ENCODE data around the gene PLCB3. TPM values are rescaled to one million over a fixed set of nuclear protein-coding genes. Genes with fewer than 3 reads are reported as not detected.
A peak's percentile ranks its signal among the peaks of the same experiment; 100 is the strongest.
"Not testable (repeated sequence)": the region's sequence is repeated elsewhere in the genome, so short reads cannot be mapped to it uniquely, and the experiment has no call there.

The PLCB3 gene
- total RNA-seq, 1 donor from 2014 or later = 23.6 TPM

DNA sequence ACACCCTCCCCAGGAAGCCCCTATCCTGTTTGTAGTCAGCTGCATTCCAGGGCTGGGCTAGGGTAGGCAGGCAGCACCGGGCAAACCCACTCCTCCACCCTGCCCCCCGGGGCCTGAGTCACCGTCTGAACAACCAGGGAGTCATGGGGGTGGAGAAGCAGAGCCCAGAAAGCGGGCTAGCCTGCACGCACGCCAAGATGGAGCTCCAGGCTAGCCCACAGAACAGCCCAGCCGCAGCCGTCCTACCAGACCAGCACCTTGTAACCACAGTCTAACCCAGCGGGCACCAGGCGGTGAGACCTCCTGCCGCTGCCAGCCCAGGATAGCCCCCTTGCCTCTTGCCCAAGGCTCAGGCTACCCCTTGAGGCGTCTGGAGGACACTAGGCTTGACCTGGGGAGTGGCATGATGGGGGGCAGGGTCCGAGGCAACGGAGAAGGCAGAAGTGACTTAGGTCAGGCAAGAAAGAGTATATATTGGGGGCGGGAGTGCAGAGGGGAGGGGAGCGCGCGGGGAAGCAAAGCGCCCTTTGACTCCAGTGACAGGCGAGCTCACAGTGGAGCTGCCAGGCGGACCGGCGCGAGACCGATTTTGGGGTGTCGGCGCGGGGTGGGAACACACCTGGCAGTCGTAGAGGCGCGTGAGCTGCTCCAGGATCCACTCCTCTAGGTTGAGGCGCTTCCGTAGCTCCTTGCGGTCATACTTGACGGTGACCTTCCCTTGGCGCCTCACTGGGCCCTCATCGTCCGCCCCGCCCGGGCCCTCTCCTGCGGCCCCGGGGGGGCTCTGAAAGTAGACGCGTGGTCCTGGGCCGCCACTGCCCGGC lies 5.3 kb upstream of the PLCB3 start:
- no peak for ATAC-seq
- intact Hi-C loops (cut with DNase I) = no loop called here
- peak; percentile 82 for DNase-seq (ENCODE audit: low spot score)

DNA sequence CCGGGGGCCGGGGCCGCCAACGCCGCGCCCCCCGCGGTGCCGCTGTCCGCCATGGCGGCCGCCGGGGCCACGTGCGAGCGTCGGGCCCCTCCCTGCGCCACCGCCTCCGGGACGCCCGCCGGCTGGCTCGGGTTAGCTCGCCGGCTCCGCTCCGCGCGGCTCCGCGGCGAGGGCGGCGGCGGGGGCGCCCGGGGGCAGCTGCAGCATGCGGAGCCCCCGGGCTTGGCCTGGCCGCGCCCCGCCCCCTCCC lies 4.8 kb upstream of the PLCB3 start:
- intact Hi-C loops (cut with DNase I); ATAC-seq; DNase-seq (ENCODE audit: low spot score): not testable (repeated sequence)

DNA sequence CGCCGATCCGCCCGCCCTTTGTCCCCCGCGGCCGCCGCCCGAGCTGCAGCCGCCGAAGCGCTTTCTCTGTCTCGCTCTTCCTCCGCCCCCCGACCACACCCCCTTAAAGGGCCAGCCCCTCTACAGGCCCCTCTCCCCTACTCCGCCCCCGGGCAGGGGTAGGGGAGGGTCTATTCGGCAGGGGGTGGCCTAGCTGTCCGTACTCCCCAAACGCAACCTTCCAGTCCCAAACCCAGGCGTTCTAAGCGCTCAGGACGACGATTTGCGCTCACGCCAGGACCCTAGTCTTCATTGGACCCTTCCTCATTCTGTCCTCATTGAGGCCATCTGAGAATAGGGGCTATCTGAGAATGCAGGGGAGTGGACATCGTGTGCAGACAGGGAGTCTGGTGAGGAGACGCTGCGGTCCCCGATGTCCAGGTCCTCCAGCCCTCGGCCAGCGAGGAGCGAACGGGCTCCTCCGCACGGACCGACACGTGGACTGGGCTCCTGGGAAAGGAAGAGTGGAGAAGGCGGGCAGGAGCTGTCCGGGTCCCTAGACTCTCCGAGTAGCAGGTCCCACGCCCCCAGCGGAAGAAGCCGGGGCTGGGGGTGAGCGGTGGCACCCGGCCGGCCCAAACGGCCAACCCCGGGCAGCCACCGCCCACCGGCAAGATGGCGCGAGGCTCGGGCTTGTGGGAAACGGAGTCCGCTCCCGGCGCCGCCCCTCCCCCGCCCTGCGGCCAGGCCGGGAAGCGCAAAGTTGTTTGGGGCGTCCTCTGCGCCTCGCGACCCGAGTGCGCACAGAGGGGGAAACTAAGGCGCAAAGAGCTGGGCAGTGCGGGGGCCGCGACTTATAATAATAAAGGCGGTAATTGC lies 4.2 kb upstream of the PLCB3 start, which contains the start of gene PPP1R14B:
Gene PPP1R14B (minus strand): TSS at position 73 of the 858 bp plus-strand sequence. CDS start 270 bp downstream, outside the sequence.
- intact Hi-C loops (cut with DNase I) = no loop called here
- DNase-seq (ENCODE audit: low spot score) = peak; percentile 92
- ATAC-seq = peak; percentile 80

DNA sequence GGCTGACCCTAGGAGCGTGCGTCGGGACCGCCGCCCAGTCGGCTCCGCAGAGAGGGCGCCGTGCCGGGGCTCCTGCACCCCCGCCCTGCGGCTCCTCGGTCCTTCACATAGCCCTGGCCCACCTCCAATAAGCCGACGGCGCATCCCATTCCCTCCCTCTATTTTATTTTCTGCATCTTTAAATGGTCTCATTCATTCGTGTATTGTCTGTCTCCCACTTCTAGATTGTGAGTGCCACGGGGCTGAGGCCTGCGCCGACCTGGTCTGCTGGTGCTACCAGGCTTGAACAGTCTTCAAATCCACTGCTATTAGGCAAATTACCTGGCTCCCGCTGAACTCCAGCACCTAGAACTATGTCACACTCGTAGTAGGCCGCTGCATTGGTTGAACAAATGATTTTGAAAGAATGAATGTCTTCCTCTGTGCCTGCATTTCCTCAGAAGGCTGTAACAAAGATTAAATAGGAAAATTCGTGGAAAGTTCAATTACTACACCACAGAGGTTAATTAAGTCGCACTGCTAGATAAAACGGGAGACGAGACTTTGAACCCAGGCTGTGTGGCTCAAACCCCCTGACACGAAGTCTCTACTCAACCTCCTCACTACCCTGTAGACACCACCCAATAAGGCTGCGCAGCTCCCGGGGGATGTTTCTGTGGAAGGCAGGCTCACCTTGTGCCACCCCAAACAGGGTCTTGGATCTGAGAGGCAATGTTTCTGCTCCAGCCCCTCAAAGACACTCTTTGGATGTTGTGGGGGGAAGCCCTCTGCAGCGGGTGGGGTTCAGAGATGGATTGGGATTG lies 3.4 kb upstream of the PLCB3 start:
- no peak for ATAC-seq
- no peak for DNase-seq (ENCODE audit: low spot score)
- intact Hi-C loops (cut with DNase I) = no loop called here

DNA sequence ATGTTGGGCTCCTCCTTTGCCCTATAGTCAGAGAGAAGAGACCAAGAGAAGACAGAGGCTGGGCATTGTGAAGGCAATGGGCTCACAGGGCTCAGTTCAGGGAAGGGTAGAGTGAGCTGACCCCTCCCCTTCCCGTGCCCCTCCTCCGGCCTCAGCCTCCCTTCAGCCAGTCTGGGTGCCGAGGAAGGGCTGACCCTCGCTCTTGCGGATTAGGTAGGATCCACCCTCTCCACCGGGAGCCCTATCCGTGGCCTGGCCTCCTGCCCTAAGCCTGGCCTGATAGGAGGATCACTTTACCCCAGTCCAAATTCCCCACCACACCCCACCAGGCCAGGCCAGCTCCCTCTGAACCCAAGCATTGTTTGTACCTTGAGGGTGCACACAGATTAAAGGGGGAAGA lies 2.8 kb upstream of the PLCB3 start:
- DNase-seq (ENCODE audit: low spot score) (no peak), ATAC-seq (no peak)
- intact Hi-C loops (cut with DNase I) = no loop called here

DNA sequence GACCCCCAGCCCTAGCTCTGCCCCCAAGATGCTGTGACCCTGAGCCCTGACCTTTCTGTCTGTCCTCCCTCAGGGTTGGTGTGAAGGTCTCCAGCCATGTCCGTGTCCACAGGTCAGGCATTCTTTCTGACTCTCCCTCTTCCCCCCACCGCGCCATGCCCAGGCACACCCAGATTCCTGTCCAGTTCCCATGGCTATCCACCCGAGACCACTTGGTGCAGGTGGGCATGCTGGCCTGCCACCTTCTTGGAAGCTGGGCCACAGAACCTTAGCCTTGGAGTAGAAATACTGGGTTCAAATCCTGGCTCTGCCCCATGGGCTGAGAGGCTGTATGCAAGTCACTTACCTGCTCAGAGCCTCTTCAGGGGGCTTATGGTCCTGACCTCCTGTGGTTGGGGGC lies 2.3 kb upstream of the PLCB3 start:
- DNase-seq (ENCODE audit: low spot score) (no peak), ATAC-seq (no peak)
- intact Hi-C loops (cut with DNase I) = no loop called here

DNA sequence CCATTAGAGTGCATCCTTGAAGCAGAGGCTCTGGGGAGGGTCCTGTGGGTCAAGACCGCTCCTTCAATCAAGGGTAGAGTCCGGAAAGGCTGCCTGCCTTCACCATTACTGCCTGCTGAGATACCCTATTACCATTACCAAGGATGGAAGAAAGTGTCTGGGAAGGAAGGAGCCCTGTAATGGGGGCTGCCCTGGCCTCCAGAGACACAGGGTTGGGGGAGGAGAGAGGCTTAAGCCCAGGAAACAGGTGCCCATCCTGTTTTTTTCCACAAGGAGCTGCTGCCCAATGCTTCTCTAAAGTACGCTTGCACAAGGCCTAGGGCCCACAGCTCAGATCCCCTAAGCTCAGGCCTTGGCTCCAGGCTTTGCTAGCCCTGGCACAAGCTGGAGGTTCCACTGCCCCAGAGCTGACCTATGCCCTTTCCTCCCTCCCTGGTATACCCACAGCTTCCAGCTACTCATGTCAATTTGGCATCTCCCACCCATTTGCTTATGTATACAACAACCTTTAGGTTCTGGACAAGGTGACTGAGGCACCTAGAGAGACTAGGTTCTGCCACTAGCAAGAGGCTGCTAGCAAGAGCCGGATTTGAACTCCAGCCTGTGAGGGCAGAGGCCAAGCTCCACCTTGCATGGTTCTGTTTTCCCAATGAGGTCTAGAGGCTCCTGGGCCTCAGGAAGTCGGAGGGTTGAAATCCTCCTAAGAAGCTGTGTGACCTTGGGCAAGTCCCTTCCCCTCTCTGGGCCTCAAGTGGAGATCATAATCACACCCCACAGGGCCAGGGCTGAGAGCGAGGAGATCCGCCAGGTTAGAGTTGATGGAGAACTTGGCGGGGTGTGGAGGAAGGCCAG lies 1.5 kb upstream of the PLCB3 start:
- intact Hi-C loops (cut with DNase I) = no loop called here
- ATAC-seq = no peak

DNA sequence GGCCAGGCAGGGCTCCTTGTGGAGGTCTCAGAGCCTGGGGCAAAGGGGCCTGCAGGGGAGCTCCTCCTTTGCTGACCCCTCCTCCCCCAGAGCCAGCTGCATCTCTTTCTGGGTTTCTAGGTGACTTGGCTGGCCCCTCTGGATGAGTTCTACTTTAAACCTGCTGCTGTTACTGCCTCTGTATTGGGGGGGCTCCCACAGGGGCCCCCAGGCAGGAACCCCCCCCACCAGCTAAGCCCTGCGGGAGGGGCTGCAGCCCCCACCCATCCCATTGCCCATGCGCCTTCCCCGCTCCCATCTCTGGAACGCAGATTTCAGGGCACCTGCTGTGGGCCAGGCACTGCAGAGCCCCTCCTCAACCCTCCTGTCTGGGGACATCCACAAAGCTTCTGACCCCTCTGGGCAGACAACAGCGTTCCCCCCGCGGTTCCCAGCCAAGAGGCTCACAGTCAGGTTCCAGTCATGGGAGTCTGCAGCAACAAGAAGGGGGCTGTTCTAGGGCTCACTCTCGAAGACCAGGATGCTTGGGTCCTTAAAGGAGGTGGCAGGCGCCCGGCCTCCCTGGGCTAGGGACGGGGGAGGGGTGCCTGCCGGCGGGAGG lies 815 bp upstream of the PLCB3 start:
- no peak for ATAC-seq

More for the DNA sequence above, 1.5 kb upstream of the PLCB3 start:
- DNase-seq (ENCODE audit: low spot score) = no peak

DNA sequence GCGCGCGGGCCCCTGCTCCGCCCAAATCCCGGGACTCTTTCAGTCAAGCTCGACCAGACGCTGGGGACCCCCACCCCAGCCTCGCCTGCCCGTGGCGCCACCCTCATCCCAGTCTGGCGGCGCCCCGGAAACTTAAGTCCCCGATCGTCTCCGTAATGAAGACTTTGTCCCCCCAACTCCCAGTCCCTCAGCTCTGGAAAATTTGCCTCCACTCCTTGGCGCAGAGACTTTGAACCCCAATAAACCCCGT lies 348 bp downstream of the PLCB3 start:
- intact Hi-C loops (cut with DNase I) = no loop called here
- ATAC-seq (peak; percentile 0), DNase-seq (ENCODE audit: low spot score) (no peak)

More for the DNA sequence above, 815 bp upstream of the PLCB3 start:
- intact Hi-C loops (cut with DNase I) = no loop called here
- DNase-seq (ENCODE audit: low spot score) = no peak

DNA sequence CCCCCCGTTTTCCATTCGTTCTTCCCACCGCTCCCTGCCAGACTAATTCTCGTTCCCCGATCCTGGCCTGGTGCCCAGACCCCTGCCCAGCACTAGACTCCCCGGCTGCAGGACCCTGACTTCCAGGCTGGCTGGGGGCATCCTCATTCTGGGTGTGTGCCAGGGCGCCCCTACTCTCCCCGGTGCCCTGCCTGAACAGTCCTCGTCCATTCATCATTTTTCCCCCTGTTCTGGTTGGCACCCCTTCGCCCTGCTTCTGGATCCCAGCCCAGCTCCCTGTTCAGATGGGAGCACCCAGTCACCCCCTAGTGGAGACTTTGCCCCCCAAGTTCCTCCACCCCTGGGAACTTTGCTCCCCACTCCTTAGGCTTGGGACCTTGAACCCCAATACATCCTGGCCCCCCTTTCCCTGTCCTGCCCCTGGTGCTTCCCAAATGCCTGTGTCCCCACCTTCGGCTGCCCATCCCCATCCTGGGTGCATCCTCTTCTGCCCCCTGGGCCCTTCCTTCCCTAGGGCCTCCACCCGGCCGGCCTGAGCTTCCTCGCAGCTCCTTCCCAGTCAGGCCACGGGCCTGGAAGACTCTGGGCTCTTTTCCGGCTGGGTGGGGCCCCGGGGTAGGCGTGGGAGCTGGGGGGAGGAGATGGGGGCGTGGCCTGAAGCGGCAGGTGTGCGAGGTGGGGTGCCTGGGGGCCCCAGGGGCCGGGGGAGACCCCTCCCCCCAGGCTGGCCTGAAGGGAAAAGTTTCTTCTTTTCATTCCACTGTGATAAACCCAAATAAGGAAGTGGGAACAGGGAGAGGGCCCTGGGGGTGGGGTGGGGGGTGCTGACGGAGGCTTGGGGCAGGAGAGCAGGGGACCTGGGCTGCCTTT lies 908 bp downstream of the PLCB3 start:
- DNase-seq (ENCODE audit: low spot score) (peak; percentile 81), ATAC-seq (peak; percentile 22)
- intact Hi-C loops (cut with DNase I) = no loop called here

DNA sequence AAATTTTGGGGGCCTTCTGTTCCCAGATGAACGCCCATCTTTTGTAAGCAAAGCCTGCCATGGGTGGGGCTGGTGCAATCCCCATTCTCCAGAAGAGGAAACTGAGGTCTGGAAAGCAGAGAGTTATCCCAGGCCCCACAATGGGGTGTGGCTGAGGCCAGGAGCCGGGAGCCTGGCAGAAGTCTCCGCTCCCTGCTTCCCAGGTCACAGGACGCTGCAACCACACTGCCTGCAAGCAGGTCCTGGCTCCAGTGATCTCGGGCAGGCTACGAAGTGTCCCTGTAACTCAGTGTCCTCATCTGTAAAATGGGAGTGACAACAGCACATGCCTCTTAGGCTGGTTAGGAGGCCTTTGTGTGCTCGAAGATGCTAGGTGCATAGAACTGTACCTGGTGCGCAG lies 1.7 kb downstream of the PLCB3 start:
- ATAC-seq = no peak
- DNase-seq (ENCODE audit: low spot score) = no peak
- intact Hi-C loops (cut with DNase I) = no loop called here

DNA sequence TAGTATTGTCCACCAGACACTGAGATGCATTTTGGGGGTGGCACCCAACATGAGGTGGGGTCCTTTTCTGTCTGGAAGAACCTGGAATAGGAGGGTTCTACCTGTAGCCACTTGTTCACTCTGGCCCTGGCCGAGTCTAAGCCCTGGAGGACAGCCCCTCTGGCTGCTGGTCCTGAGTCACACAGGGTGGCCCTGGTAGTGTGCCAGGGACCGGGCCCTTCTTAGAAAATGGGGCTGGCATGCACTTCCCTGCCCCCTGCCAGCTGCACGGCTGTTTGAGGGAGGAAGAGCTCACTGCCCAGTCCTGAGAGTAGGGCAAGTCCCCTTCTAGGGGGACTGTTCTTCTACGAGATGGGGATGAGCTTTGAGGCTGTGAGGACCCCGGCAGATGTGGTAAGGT lies 2.2 kb downstream of the PLCB3 start:
- intact Hi-C loops (cut with DNase I) = no loop called here
- no peak for ATAC-seq
- no peak for DNase-seq (ENCODE audit: low spot score)

DNA sequence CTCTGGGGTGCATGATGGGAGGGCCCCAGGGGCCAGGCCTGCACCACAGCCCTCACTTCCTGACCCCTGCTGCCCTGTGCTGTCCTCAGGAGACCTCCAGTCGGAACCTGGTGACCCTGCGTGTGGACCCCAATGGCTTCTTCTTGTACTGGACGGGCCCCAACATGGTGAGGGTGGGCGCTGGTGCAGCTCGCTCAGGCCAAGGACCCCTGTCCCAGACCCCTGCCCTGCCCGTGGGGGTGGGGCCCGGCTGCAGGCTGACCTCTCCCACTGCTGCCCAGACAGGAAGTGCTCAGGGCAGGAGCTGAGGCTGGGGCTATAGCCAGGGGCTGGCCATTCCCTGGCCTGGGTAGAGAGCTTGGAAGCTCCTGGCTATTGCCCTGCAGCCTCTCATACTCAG lies 3.0 kb downstream of the PLCB3 start:
- intact Hi-C loops (cut with DNase I) = no loop called here
- no peak for ATAC-seq

DNA sequence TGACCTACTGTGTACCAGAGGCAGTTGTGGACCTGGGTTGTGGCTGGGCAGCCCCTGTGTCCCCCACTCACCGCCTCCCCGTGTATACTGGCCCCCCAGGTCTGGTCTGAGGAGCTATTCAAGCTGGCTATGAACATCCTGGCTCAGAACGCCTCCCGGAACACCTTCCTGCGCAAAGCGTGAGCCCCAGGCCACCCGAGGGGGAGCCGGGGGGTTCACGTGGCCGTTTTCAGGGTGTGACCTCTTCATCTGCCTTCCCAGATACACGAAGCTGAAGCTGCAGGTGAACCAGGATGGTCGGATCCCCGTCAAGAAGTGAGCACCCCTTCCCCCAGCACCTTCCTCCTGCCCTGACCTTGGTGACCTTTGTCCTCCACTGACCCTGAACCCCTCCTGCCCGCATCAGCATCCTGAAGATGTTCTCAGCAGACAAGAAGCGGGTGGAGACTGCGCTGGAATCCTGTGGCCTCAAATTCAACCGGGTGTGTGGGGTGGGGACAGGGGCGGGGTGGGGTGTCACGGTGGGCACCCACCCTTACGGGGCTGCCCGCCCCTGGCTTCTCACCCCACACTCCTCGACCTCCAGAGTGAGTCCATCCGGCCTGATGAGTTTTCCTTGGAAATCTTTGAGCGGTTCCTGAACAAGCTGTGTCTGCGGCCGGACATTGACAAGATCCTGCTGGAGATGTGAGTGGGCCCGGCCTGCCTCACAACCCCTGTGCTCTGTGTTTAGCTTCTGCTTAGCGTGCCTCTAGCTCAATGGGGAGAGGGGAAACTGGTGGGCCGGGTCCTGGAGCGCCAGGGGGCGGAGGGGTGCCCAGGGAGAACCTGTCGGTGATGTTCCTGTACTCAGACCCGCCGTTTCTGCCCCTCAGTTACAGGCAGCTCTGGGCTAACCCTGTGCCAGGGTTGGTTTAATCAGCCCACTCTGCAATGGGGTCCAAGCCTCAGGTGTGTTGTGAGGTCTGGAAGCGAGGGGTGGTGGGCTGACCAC lies 4.1 kb downstream of the PLCB3 start:
- DNase-seq (ENCODE audit: low spot score) = no peak
- intact Hi-C loops (cut with DNase I) = no loop called here
- ATAC-seq = no peak

More for the DNA sequence above, 3.0 kb downstream of the PLCB3 start:
- no peak for DNase-seq (ENCODE audit: low spot score)

DNA sequence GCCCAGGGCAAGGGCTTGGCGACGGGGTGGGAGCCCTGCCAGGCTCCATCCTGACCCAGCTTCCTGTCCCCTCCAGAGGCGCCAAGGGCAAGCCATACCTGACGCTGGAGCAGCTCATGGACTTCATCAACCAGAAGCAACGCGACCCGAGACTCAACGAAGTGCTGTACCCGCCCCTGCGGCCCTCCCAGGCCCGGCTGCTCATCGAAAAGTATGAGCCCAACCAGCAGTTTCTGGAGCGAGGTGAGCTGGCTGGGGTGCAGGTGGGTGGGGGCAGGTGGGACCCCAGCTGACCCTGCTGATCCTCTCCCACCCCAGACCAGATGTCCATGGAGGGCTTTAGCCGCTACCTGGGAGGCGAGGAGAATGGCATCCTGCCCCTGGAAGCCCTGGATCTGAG lies 5.0 kb downstream of the PLCB3 start:
- intact Hi-C loops (cut with DNase I) = no loop called here
- DNase-seq (ENCODE audit: low spot score) (no peak), ATAC-seq (no peak)

DNA sequence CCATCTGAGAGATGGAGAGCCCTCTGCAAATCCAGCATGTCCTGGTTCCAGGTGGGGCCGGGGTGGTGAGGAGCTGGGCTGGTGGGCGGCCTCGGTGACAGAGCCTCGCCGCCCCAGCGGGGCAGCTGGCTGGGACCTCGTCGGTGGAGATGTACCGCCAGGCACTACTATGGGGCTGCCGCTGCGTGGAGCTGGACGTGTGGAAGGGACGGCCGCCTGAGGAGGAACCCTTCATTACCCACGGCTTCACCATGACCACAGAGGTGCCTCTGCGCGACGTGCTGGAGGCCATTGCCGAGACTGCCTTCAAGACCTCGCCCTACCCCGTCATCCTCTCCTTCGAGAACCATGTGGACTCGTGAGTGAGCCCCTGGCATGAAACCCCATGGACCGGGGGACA lies 7.0 kb downstream of the PLCB3 start:
- intact Hi-C loops (cut with DNase I) = no loop called here
- no peak for ATAC-seq
- no peak for DNase-seq (ENCODE audit: low spot score)
